Measurements from ENCODE around the gene PDZD2.

PDZD2 gene

GRCh38 chr5:31887556-31887955 lies 248.6 kb downstream of the PDZD2 start:
- Histone ChIP-seq H3K4me3 (ENCODE audit: severe bottlenecking) (no peak overlapping the region), H3K9me3 (ENCODE audit: severe bottlenecking) (no peaks in the 10 kb centered on the region), H3K4me1 (ENCODE audit: insufficient read depth, poor library complexity, severe bottlenecking) (no peaks in the 10 kb centered on the region), H3K36me3 (ENCODE audit: low read depth) (peaks cover 4% of the 10 kb centered on the region; the same call in 1 of the 2 replicates), H3K27me3 (ENCODE audit: insufficient read depth, poor library complexity, severe bottlenecking) (no peaks in the 10 kb centered on the region), H3K27ac (ENCODE audit: poor library complexity, severe bottlenecking) (no peak overlapping the region)
- TF ChIP-seq, protein P1, sequence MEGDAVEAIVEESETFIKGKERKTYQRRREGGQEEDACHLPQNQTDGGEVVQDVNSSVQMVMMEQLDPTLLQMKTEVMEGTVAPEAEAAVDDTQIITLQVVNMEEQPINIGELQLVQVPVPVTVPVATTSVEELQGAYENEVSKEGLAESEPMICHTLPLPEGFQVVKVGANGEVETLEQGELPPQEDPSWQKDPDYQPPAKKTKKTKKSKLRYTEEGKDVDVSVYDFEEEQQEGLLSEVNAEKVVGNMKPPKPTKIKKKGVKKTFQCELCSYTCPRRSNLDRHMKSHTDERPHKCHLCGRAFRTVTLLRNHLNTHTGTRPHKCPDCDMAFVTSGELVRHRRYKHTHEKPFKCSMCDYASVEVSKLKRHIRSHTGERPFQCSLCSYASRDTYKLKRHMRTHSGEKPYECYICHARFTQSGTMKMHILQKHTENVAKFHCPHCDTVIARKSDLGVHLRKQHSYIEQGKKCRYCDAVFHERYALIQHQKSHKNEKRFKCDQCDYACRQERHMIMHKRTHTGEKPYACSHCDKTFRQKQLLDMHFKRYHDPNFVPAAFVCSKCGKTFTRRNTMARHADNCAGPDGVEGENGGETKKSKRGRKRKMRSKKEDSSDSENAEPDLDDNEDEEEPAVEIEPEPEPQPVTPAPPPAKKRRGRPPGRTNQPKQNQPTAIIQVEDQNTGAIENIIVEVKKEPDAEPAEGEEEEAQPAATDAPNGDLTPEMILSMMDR (IDR thresholded peaks at IDR 0.05; ENCODE audit: poor library complexity, severe bottlenecking): no peak
- no peak for DNase-seq (ENCODE audit: low spot score)
- no peak for ATAC-seq (ENCODE audit: low read depth)

- H3K27ac ChIP-seq (ENCODE audit: poor library complexity, severe bottlenecking): no peak overlapping the region
- no peaks in the 10 kb centered on the region for H3K27me3 ChIP-seq (ENCODE audit: insufficient read depth, poor library complexity, severe bottlenecking)
- H3K9me3 ChIP-seq (ENCODE audit: severe bottlenecking): no peaks in the 10 kb centered on the region
- H3K36me3 ChIP-seq (ENCODE audit: low read depth): peaks cover 4% of the 10 kb centered on the region; the same call in 1 of the 2 replicates
- H3K4me1 ChIP-seq (ENCODE audit: insufficient read depth, poor library complexity, severe bottlenecking): no peaks in the 10 kb centered on the region
- H3K4me3 ChIP-seq (ENCODE audit: severe bottlenecking): no peak overlapping the region
- DNase-seq (ENCODE audit: low spot score) (no peak), ATAC-seq (ENCODE audit: low read depth) (no peak)
- TF ChIP-seq, protein P1 (IDR thresholded peaks at IDR 0.05; ENCODE audit: poor library complexity, severe bottlenecking): no peak
These were observed 249.6 kb downstream of the PDZD2 start for GRCh38 chr5:31888564-31888963.

GRCh38 chr5:31889001-31889561 lies 250.2 kb downstream of the PDZD2 start:
- no peaks in the 10 kb centered on the region for H3K4me1 ChIP-seq (ENCODE audit: insufficient read depth, poor library complexity, severe bottlenecking)
- H3K9me3 ChIP-seq (ENCODE audit: severe bottlenecking): no peaks in the 10 kb centered on the region
- H3K27ac ChIP-seq (ENCODE audit: poor library complexity, severe bottlenecking): no peak overlapping the region
- no peak for ATAC-seq (ENCODE audit: low read depth)
- TF ChIP-seq, protein P1 (IDR thresholded peaks at IDR 0.05; ENCODE audit: poor library complexity, severe bottlenecking): no peak
- no peak for DNase-seq (ENCODE audit: low spot score)
- no peak overlapping the region for H3K4me3 ChIP-seq (ENCODE audit: severe bottlenecking)
- peaks cover 4% of the 10 kb centered on the region; the same call in 1 of the 2 replicates for H3K36me3 ChIP-seq (ENCODE audit: low read depth)
- H3K27me3 ChIP-seq (ENCODE audit: insufficient read depth, poor library complexity, severe bottlenecking): no peaks in the 10 kb centered on the region

- Histone ChIP-seq H3K36me3 (ENCODE audit: low read depth) (peaks cover 4% of the 10 kb centered on the region; the same call in 1 of the 2 replicates), H3K27ac (ENCODE audit: poor library complexity, severe bottlenecking) (no peak overlapping the region), H3K27me3 (ENCODE audit: insufficient read depth, poor library complexity, severe bottlenecking) (no peaks in the 10 kb centered on the region), H3K4me1 (ENCODE audit: insufficient read depth, poor library complexity, severe bottlenecking) (no peaks in the 10 kb centered on the region), H3K4me3 (ENCODE audit: severe bottlenecking) (no peak overlapping the region), H3K9me3 (ENCODE audit: severe bottlenecking) (no peaks in the 10 kb centered on the region)
- TF ChIP-seq, protein P1 (IDR thresholded peaks at IDR 0.05; ENCODE audit: poor library complexity, severe bottlenecking): no peak
- no peak for ATAC-seq (ENCODE audit: low read depth)
- no peak for DNase-seq (ENCODE audit: low spot score)
These were observed 251.1 kb downstream of the PDZD2 start for GRCh38 chr5:31890046-31890445.

DNA sequence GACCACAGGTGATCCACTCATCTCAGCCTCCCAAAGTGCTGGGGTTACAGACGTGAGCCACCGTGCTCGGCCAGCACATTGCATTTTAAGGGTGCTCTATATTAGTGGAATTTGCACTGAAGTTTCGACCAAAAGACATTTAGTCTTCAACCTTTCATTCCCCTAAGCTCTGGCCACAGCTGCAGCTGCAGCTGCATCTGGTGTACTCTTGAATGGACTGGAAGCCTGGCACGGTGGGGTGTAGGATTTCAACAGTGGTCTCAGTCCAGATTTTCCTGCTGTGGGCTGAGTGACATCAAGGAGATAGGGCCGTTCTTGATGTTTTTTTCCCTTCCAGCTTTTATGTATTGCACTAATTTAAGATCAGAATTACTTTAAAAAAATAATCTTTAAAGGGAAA lies 255.2 kb downstream of the PDZD2 start:
- Histone ChIP-seq H3K27ac (ENCODE audit: poor library complexity, severe bottlenecking) (no peak overlapping the region), H3K9me3 (ENCODE audit: severe bottlenecking) (no peaks in the 10 kb centered on the region), H3K4me3 (ENCODE audit: severe bottlenecking) (no peak overlapping the region), H3K36me3 (ENCODE audit: low read depth) (no peaks in the 10 kb centered on the region), H3K4me1 (ENCODE audit: insufficient read depth, poor library complexity, severe bottlenecking) (no peaks in the 10 kb centered on the region), H3K27me3 (ENCODE audit: insufficient read depth, poor library complexity, severe bottlenecking) (no peaks in the 10 kb centered on the region)
- ATAC-seq (ENCODE audit: low read depth): no peak
- DNase-seq (ENCODE audit: low spot score): no peak
- TF ChIP-seq, protein P1 (IDR thresholded peaks at IDR 0.05; ENCODE audit: poor library complexity, severe bottlenecking): no peak

Measured in RWPE2 (cell line).